ENCODE results near the gene HOXD9. TPM values are rescaled to one million over a fixed set of nuclear protein-coding genes. Genes with fewer than 3 reads are reported as not detected.

Gene HOXD9
- total RNA-seq, 1 donor from 2014 or later: not detected

- DNase-seq (ENCODE audit: low spot score): peak; percentile 67
- peaks cover 4% of the 10 kb centered on the region for H3K4me1 Mint-ChIP-seq
- no peaks in the 10 kb centered on the region for H3K4me1 ChIP-seq
- no peak overlapping the region for H3K27ac ChIP-seq
- no peaks in the 10 kb centered on the region for H3K9me3 ChIP-seq (ENCODE audit: low read depth)
- no peak overlapping the region for H3K27ac Mint-ChIP-seq
- H3K27me3 ChIP-seq: peaks cover 100% of the 10 kb centered on the region
- peak overlapping the region; percentile 66 for H3K4me2 ChIP-seq
- peak; percentile 97 for TF ChIP-seq EZH2 (IDR thresholded peaks at IDR 0.05)
- no peak for TF ChIP-seq CTCF (IDR thresholded peaks at IDR 0.05)
- TF ChIP-seq EZH2phosphoT487 (IDR thresholded peaks at IDR 0.05): peak; percentile 92
- peaks cover 91% of the 10 kb centered on the region for H3K27me3 Mint-ChIP-seq (ENCODE audit: insufficient read depth, low read depth)
- H2AFZ ChIP-seq (replicated peaks): peak overlapping the region; percentile 55
- peak overlapping the region; percentile 39 for H3K4me3 ChIP-seq
- H3K79me2 ChIP-seq (ENCODE audit: low read depth): no peaks in the 10 kb centered on the region
- no peaks in the 10 kb centered on the region for H3K36me3 Mint-ChIP-seq
- no peaks in the 10 kb centered on the region for H3F3A ChIP-seq (ENCODE audit: low read depth)
- H3K4me3 Mint-ChIP-seq: peak overlapping the region; percentile 77
- no peak overlapping the region for H3K9ac ChIP-seq
- H4K20me1 ChIP-seq (ENCODE audit: low read depth): peaks cover 67% of the 10 kb centered on the region
- no peaks in the 10 kb centered on the region for H3K36me3 ChIP-seq
- H3K9me3 Mint-ChIP-seq: peaks cover 14% of the 10 kb centered on the region
Measured at GRCh38 chr2:176136374-176137251, 14.1 kb downstream of the HOXD9 start.

- Histone ChIP-seq H3K4me3 (no peak overlapping the region), H3K36me3 (no peaks in the 10 kb centered on the region), H3F3A (ENCODE audit: low read depth) (no peaks in the 10 kb centered on the region), H3K27ac (no peak overlapping the region), H3K4me1 (no peaks in the 10 kb centered on the region), H3K4me2 (no peak overlapping the region), H3K9ac (no peak overlapping the region), H3K9me3 (ENCODE audit: low read depth) (no peaks in the 10 kb centered on the region), H3K79me2 (ENCODE audit: low read depth) (no peaks in the 10 kb centered on the region), H4K20me1 (ENCODE audit: low read depth) (peaks cover 62% of the 10 kb centered on the region), H3K27me3 (peaks cover 100% of the 10 kb centered on the region), H2AFZ (replicated peaks) (no peak overlapping the region)
- Mint-ChIP-seq H3K4me3 (peak overlapping the region; percentile 30), H3K4me1 (peaks cover 4% of the 10 kb centered on the region), H3K27me3 (ENCODE audit: insufficient read depth, low read depth) (peaks cover 88% of the 10 kb centered on the region), H3K9me3 (peaks cover 14% of the 10 kb centered on the region), H3K36me3 (no peaks in the 10 kb centered on the region), H3K27ac (no peak overlapping the region)
- TF ChIP-seq EZH2phosphoT487 (IDR thresholded peaks at IDR 0.05): no peak
- TF ChIP-seq EZH2 (IDR thresholded peaks at IDR 0.05): no peak
- TF ChIP-seq CTCF (IDR thresholded peaks at IDR 0.05): no peak
- DNase-seq (ENCODE audit: low spot score): no peak
Measured at GRCh38 chr2:176137252-176137580, 14.7 kb downstream of the HOXD9 start.

- no peak overlapping the region for H3K9ac ChIP-seq
- Mint-ChIP-seq H3K36me3 (no peaks in the 10 kb centered on the region), H3K4me3 (no peak overlapping the region), H3K4me1 (peaks cover 4% of the 10 kb centered on the region), H3K9me3 (peaks cover 12% of the 10 kb centered on the region), H3K27ac (no peak overlapping the region), H3K27me3 (ENCODE audit: insufficient read depth, low read depth) (peaks cover 83% of the 10 kb centered on the region)
- H4K20me1 ChIP-seq (ENCODE audit: low read depth): peaks cover 55% of the 10 kb centered on the region
- no peak for DNase-seq (ENCODE audit: low spot score)
- H3K4me2 ChIP-seq: no peak overlapping the region
- peaks cover 100% of the 10 kb centered on the region for H3K27me3 ChIP-seq
- no peaks in the 10 kb centered on the region for H3K9me3 ChIP-seq (ENCODE audit: low read depth)
- no peaks in the 10 kb centered on the region for H3K4me1 ChIP-seq
- no peak overlapping the region for H3K4me3 ChIP-seq
- no peaks in the 10 kb centered on the region for H3K36me3 ChIP-seq
- H3K79me2 ChIP-seq (ENCODE audit: low read depth): no peaks in the 10 kb centered on the region
- H3F3A ChIP-seq (ENCODE audit: low read depth): no peaks in the 10 kb centered on the region
- TF ChIP-seq EZH2 (IDR thresholded peaks at IDR 0.05) (no peak), CTCF (IDR thresholded peaks at IDR 0.05) (no peak), EZH2phosphoT487 (IDR thresholded peaks at IDR 0.05) (no peak)
- no peak overlapping the region for H2AFZ ChIP-seq (replicated peaks)
- H3K27ac ChIP-seq: no peak overlapping the region
Measured at GRCh38 chr2:176137906-176138305, 15.4 kb downstream of the HOXD9 start.

All from neural progenitor cell (in vitro differentiated cells).